Neural crest cell (in vitro differentiated cells): Measurements from ENCODE around the gene ACTR8. TPM values are rescaled to one million over a fixed set of nuclear protein-coding genes. Genes with fewer than 3 reads are reported as not detected.

ENCODE experiments used
- DNase-seq: peaks from one replicate; pipeline ENCODE4 v3.0.0; 2021; ENCODE audit warnings: low read depth, mixed read lengths, low spot score
- H3K27ac Mint-ChIP-seq: one replicate; pipeline ENCODE4 v1.8.0; 2021; ENCODE audit warnings: mild to moderate bottlenecking, mixed read lengths; ENCODE audit not compliant: unreplicated experiment
- H3K27me3 Mint-ChIP-seq: 2 replicates; pipeline ENCODE4 v1.8.0; 2021; ENCODE audit warnings: low read depth, mild to moderate bottlenecking, mixed read lengths
- H3K36me3 Mint-ChIP-seq: 2 replicates; pipeline ENCODE4 v1.8.0; 2021; ENCODE audit warnings: low read depth, mild to moderate bottlenecking, mixed read lengths
- H3K4me1 Mint-ChIP-seq: 2 replicates; pipeline ENCODE4 v1.8.0; 2021; ENCODE audit warnings: mixed read lengths
- H3K4me3 Mint-ChIP-seq: one replicate; pipeline ENCODE4 v1.8.0; 2021; ENCODE audit warnings: mild to moderate bottlenecking, mixed read lengths
- H3K9me3 Mint-ChIP-seq: 2 replicates; pipeline ENCODE4 v1.8.0; 2021; ENCODE audit warnings: mixed read lengths
- CTCF ChIP-seq: fragments of 200-600 bp; sonication (generic); conservative IDR thresholded peaks from 2 replicates; pipeline ENCODE4 v1.5.0; 2021; ENCODE audit warnings: antibody characterized with exemption, mild to moderate bottlenecking
- total RNA-seq: library from RNA; stranded (reverse); gene quantifications from 2 replicates; pipeline ENCODE4 v1.2.1, GENCODE V29; 2021

The ACTR8 gene
- total RNA-seq, 1 donor from 2014 or later, result 49.9 TPM

GRCh38 chr3:53833700-53834099 lies 48.3 kb downstream of the ACTR8 start:
- no peak for TF ChIP-seq CTCF
- Mint-ChIP-seq H3K9me3 (no peaks in the 10 kb centered on the region), H3K27ac (no peak overlapping the region), H3K4me1 (peaks cover 6% of the 10 kb centered on the region), H3K27me3 (no peaks in the 10 kb centered on the region), H3K36me3 (no peaks in the 10 kb centered on the region), H3K4me3 (no peak overlapping the region)
- DNase-seq, result no peak

- DNase-seq, result no peak
- no peak overlapping the region for H3K4me3 Mint-ChIP-seq
- H3K9me3 Mint-ChIP-seq, result no peaks in the 10 kb centered on the region
- H3K4me1 Mint-ChIP-seq, result peaks cover 6% of the 10 kb centered on the region
- no peak overlapping the region for H3K27ac Mint-ChIP-seq
- no peak for TF ChIP-seq CTCF
- no peaks in the 10 kb centered on the region for H3K36me3 Mint-ChIP-seq
- H3K27me3 Mint-ChIP-seq, result no peaks in the 10 kb centered on the region
These were observed 48.8 kb downstream of the ACTR8 start for GRCh38 chr3:53833053-53833645.

GRCh38 chr3:53830944-53831343 lies 51.0 kb downstream of the ACTR8 start:
- Mint-ChIP-seq H3K27me3 (no peaks in the 10 kb centered on the region), H3K36me3 (no peaks in the 10 kb centered on the region), H3K4me3 (no peak overlapping the region), H3K27ac (no peak overlapping the region), H3K4me1 (peaks cover 6% of the 10 kb centered on the region), H3K9me3 (no peaks in the 10 kb centered on the region)
- TF ChIP-seq CTCF, result no peak
- no peak for DNase-seq

GRCh38 chr3:53829605-53830004 lies 52.3 kb downstream of the ACTR8 start:
- peaks cover 6% of the 10 kb centered on the region for H3K4me1 Mint-ChIP-seq
- H3K4me3 Mint-ChIP-seq, result no peak overlapping the region
- H3K27me3 Mint-ChIP-seq, result no peaks in the 10 kb centered on the region
- no peaks in the 10 kb centered on the region for H3K36me3 Mint-ChIP-seq
- H3K9me3 Mint-ChIP-seq, result no peaks in the 10 kb centered on the region
- no peak for DNase-seq
- H3K27ac Mint-ChIP-seq, result no peak overlapping the region
- TF ChIP-seq CTCF, result no peak

- no peaks in the 10 kb centered on the region for H3K36me3 Mint-ChIP-seq
- no peak for DNase-seq
- TF ChIP-seq CTCF, result no peak
- H3K4me3 Mint-ChIP-seq, result no peak overlapping the region
- no peaks in the 10 kb centered on the region for H3K27me3 Mint-ChIP-seq
- no peaks in the 10 kb centered on the region for H3K9me3 Mint-ChIP-seq
- peaks cover 6% of the 10 kb centered on the region for H3K4me1 Mint-ChIP-seq
- no peak overlapping the region for H3K27ac Mint-ChIP-seq
These were observed 53.4 kb downstream of the ACTR8 start for GRCh38 chr3:53828581-53828980.

GRCh38 chr3:53826048-53826447 lies 55.9 kb downstream of the ACTR8 start:
- Mint-ChIP-seq H3K36me3 (no peaks in the 10 kb centered on the region), H3K27ac (no peak overlapping the region), H3K27me3 (no peaks in the 10 kb centered on the region), H3K4me3 (no peak overlapping the region), H3K4me1 (no peaks in the 10 kb centered on the region), H3K9me3 (no peaks in the 10 kb centered on the region)
- no peak for TF ChIP-seq CTCF
- DNase-seq, result no peak
